ENCODE results near the gene EVX2. TPM values are rescaled to one million over a fixed set of nuclear protein-coding genes. Genes with fewer than 3 reads are reported as not detected.

The EVX2 gene
- total RNA-seq, 1 experiment from 2014 or later = not detected

GRCh38 chr2:176081837-176082524 lies 1.8 kb downstream of the EVX2 start:
- H3K79me2 ChIP-seq (ENCODE audit: low read length) = no peaks in the 10 kb centered on the region
- BruUV-seq (replicated peaks) = no TSS peak
- H3K9ac ChIP-seq (ENCODE audit: low read length) = no peak overlapping the region
- H3K27me3 ChIP-seq (ENCODE audit: low read length) = peaks cover 43% of the 10 kb centered on the region
- ChIA-PET CTCF (no interaction called here), POLR2A (ENCODE audit: unreplicated experiment) (no interaction called here)
- H4K20me1 ChIP-seq (ENCODE audit: low read length) = no peaks in the 10 kb centered on the region
- intact Hi-C loops (cut with micrococcal nuclease) = no loop called here
- no peaks in the 10 kb centered on the region for H3K36me3 ChIP-seq (ENCODE audit: low read depth, low read length)
- H3K27ac ChIP-seq (ENCODE audit: low read length) = no peak overlapping the region
- peaks cover 4% of the 10 kb centered on the region; the same call in 1 of the 2 replicates for H3K4me1 ChIP-seq (ENCODE audit: insufficient read depth, low read length)
- no peaks in the 10 kb centered on the region for H3K9me2 ChIP-seq (replicated peaks; ENCODE audit: low read length)
- no peak overlapping the region for H3K4me3 ChIP-seq (ENCODE audit: low read length)
- TF ChIP-seq, protein P1, sequence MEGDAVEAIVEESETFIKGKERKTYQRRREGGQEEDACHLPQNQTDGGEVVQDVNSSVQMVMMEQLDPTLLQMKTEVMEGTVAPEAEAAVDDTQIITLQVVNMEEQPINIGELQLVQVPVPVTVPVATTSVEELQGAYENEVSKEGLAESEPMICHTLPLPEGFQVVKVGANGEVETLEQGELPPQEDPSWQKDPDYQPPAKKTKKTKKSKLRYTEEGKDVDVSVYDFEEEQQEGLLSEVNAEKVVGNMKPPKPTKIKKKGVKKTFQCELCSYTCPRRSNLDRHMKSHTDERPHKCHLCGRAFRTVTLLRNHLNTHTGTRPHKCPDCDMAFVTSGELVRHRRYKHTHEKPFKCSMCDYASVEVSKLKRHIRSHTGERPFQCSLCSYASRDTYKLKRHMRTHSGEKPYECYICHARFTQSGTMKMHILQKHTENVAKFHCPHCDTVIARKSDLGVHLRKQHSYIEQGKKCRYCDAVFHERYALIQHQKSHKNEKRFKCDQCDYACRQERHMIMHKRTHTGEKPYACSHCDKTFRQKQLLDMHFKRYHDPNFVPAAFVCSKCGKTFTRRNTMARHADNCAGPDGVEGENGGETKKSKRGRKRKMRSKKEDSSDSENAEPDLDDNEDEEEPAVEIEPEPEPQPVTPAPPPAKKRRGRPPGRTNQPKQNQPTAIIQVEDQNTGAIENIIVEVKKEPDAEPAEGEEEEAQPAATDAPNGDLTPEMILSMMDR (conservative IDR thresholded peaks at IDR 0.05; ENCODE audit: low read depth, low read length) = no peak
- TF ChIP-seq EZH2phosphoT487 (IDR thresholded peaks at IDR 0.05; ENCODE audit: borderline replicate concordance, low read length) (no peak), EZH2 (IDR thresholded peaks at IDR 0.05; ENCODE audit: low read length, unreplicated experiment) (no peak)
- ATAC-seq = no peak
- H3K9me3 ChIP-seq (ENCODE audit: low read length) = no peaks in the 10 kb centered on the region
- no peak overlapping the region for H2AFZ ChIP-seq (ENCODE audit: low read length)
- DNase-seq = no peak
- H3K4me2 ChIP-seq (ENCODE audit: low read length) = no peak overlapping the region
- H3F3A ChIP-seq (ENCODE audit: low read length, unreplicated experiment) = no peaks in the 10 kb centered on the region

DNA sequence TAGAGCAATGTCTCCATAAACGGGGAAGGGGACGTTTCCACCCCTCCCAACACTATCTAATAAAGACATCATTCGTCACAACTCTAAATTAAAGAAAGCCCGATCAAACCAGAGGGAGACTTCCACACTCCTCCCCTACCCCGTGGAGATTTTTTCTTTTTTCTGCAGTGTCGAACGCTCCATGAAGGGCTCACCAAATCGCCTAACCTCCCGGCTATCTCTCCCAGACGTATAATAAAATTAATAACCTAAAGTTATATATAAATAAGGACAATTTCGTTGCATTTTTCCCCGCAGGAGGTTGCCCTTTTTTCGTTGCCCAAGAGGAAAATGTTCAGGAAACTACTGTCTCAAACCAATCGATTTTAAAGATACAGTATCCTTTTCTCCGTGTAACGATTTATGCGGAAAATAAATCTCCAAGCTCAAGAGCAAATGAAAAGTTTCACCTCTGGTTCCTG lies 2.4 kb downstream of the EVX2 start:
- ChIA-PET CTCF (no interaction called here), POLR2A (ENCODE audit: unreplicated experiment) (no interaction called here)
- Histone ChIP-seq H3K4me2 (ENCODE audit: low read length) (no peak overlapping the region), H3K4me3 (ENCODE audit: low read length) (no peak overlapping the region), H3K9me3 (ENCODE audit: low read length) (no peaks in the 10 kb centered on the region), H3K79me2 (ENCODE audit: low read length) (no peaks in the 10 kb centered on the region), H2AFZ (ENCODE audit: low read length) (no peak overlapping the region), H3K27me3 (ENCODE audit: low read length) (peaks cover 49% of the 10 kb centered on the region), H3K4me1 (ENCODE audit: insufficient read depth, low read length) (peaks cover 4% of the 10 kb centered on the region; the same call in 1 of the 2 replicates), H3F3A (ENCODE audit: low read length, unreplicated experiment) (no peaks in the 10 kb centered on the region), H4K20me1 (ENCODE audit: low read length) (no peaks in the 10 kb centered on the region), H3K9me2 (replicated peaks; ENCODE audit: low read length) (no peaks in the 10 kb centered on the region), H3K36me3 (ENCODE audit: low read depth, low read length) (no peaks in the 10 kb centered on the region), H3K27ac (ENCODE audit: low read length) (no peak overlapping the region), H3K9ac (ENCODE audit: low read length) (no peak overlapping the region)
- DNase-seq (no peak), ATAC-seq (no peak)
- BruUV-seq (replicated peaks) = no TSS peak
- intact Hi-C loops (cut with micrococcal nuclease) = no loop called here
- TF ChIP-seq EZH2 (IDR thresholded peaks at IDR 0.05; ENCODE audit: low read length, unreplicated experiment) = no peak

GRCh38 chr2:176080540-176081375 lies 3.0 kb downstream of the EVX2 start:
- Histone ChIP-seq H4K20me1 (ENCODE audit: low read length) (no peaks in the 10 kb centered on the region), H3K4me1 (ENCODE audit: insufficient read depth, low read length) (0 out of 2 replicates have a peak, but pooled peaks cover under 1% of the 10 kb centered on the region), H3K79me2 (ENCODE audit: low read length) (no peaks in the 10 kb centered on the region), H2AFZ (ENCODE audit: low read length) (no peak overlapping the region), H3K27ac (ENCODE audit: low read length) (no peak overlapping the region), H3K27me3 (ENCODE audit: low read length) (peaks cover 51% of the 10 kb centered on the region), H3K4me3 (ENCODE audit: low read length) (no peak overlapping the region), H3K9ac (ENCODE audit: low read length) (no peak overlapping the region), H3K4me2 (ENCODE audit: low read length) (no peak overlapping the region), H3F3A (ENCODE audit: low read length, unreplicated experiment) (no peaks in the 10 kb centered on the region), H3K9me3 (ENCODE audit: low read length) (no peaks in the 10 kb centered on the region), H3K36me3 (ENCODE audit: low read depth, low read length) (no peaks in the 10 kb centered on the region), H3K9me2 (replicated peaks; ENCODE audit: low read length) (no peaks in the 10 kb centered on the region)
- DNase-seq (no peak), ATAC-seq (no peak)
- no TSS peak for BruUV-seq (replicated peaks)
- intact Hi-C loops (cut with micrococcal nuclease) = no loop called here
- ChIA-PET CTCF (no interaction called here), POLR2A (ENCODE audit: unreplicated experiment) (no interaction called here)
- TF ChIP-seq EZH2 (IDR thresholded peaks at IDR 0.05; ENCODE audit: low read length, unreplicated experiment) = no peak
- TF ChIP-seq EZH2phosphoT487 (IDR thresholded peaks at IDR 0.05; ENCODE audit: borderline replicate concordance, low read length) = no peak
- TF ChIP-seq, protein P1 (conservative IDR thresholded peaks at IDR 0.05; ENCODE audit: low read depth, low read length) = no peak

All from PC-3 (cell line).